ENCODE data around the gene MTCL1. TPM values are rescaled to one million over a fixed set of nuclear protein-coding genes. Genes with fewer than 3 reads are reported as not detected.
A peak's percentile ranks its signal among the peaks of the same experiment; 100 is the strongest.

MTCL1 gene
- total and polyA plus RNA-seq, 2 donors (not counting 1 experiment from before 2014, with no cell fraction given), result 35.0 to 56.0 TPM

DNA sequence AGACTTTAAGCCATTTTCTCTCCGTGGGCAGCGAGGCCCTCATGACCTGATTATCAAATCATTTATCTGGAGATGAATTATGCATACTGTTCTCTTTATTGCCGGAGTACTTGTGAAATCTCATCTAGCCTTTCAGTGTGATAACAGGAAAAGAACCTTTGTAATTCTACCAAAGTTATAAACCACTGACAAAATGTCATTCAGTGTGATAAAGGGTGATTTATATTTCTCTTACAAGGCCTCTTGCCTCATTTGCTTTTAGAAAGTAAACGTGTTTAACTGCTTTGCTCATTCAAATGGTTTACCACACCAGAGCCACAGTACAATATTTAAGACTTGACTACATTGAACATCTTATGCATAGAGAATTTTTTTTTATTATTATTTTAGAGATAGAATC, 13.8 kb downstream of the MTCL1 start:
- no peaks in the 10 kb centered on the region for H3K4me1 ChIP-seq (ENCODE audit: control insufficient read depth, extremely low read depth, insufficient read depth, low read length)
- H3K4me2 ChIP-seq (ENCODE audit: extremely low read depth, insufficient read depth, low read length), result no peak overlapping the region
- H3K27me3 ChIP-seq (ENCODE audit: control insufficient read depth, insufficient read depth, low read length), result no peaks in the 10 kb centered on the region
- no peak for TF ChIP-seq EZH2 (IDR thresholded peaks at IDR 0.05; ENCODE audit: low read length, missing control alignments)
- TF ChIP-seq, protein P1, sequence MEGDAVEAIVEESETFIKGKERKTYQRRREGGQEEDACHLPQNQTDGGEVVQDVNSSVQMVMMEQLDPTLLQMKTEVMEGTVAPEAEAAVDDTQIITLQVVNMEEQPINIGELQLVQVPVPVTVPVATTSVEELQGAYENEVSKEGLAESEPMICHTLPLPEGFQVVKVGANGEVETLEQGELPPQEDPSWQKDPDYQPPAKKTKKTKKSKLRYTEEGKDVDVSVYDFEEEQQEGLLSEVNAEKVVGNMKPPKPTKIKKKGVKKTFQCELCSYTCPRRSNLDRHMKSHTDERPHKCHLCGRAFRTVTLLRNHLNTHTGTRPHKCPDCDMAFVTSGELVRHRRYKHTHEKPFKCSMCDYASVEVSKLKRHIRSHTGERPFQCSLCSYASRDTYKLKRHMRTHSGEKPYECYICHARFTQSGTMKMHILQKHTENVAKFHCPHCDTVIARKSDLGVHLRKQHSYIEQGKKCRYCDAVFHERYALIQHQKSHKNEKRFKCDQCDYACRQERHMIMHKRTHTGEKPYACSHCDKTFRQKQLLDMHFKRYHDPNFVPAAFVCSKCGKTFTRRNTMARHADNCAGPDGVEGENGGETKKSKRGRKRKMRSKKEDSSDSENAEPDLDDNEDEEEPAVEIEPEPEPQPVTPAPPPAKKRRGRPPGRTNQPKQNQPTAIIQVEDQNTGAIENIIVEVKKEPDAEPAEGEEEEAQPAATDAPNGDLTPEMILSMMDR (conservative IDR thresholded peaks at IDR 0.05 in 1 of 2, IDR thresholded peaks at IDR 0.05 in 1 of 2; ENCODE audit: low read depth in 1 of 2, low read length in 2 of 2), result no peak
- no peak overlapping the region for H2AFZ ChIP-seq (ENCODE audit: low read length)
- H3K36me3 ChIP-seq (ENCODE audit: control insufficient read depth, insufficient read depth, low read length), result peaks cover 7% of the 10 kb centered on the region
- H3K4me3 ChIP-seq (replicated peaks in 1 of 4; ENCODE audit: control extremely low read depth in 1 of 4, insufficient read depth in 1 of 4, low read depth in 3 of 4, low read length in 4 of 4), result no peak overlapping the region
- peak in 1 of 2 donors; percentile 77 for DNase-seq (ENCODE audit: low read depth in 2 of 2)
- no peaks in the 10 kb centered on the region for H3K9me3 ChIP-seq (ENCODE audit: control insufficient read depth, insufficient read depth, low read depth, low read length)
- no peaks in the 10 kb centered on the region for H4K20me1 ChIP-seq (ENCODE audit: control insufficient read depth, extremely low read depth, insufficient read depth, low read length)
- no peak overlapping the region for H3K27ac ChIP-seq (ENCODE audit: insufficient read depth, low read length)
- peaks cover 40% of the 10 kb centered on the region for H3K79me2 ChIP-seq (ENCODE audit: control insufficient read depth, insufficient read depth, low read length)
- H3K9ac ChIP-seq (ENCODE audit: insufficient read depth, low read length), result no peak overlapping the region

DNA sequence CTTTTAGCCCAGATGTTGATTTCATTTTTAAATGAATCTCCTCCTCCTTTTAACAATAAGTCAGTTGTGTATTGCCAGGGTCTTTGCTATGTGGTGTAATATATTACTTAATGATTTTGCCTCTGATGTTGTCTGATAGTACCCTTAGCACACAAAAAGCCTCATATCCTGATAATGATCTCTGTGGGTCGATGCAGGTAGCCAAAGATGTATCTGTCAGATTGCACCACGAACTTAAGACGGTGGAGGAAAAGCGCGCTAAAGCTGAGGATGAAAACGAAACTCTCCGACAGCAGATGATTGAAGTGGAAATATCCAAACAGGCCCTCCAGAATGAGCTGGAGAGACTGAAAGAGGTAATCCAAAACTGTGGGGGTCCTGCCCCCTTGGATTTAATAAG, 14.8 kb downstream of the MTCL1 start:
- Histone ChIP-seq H3K4me2 (ENCODE audit: extremely low read depth, insufficient read depth, low read length) (no peak overlapping the region), H3K27me3 (ENCODE audit: control insufficient read depth, insufficient read depth, low read length) (no peaks in the 10 kb centered on the region), H4K20me1 (ENCODE audit: control insufficient read depth, extremely low read depth, insufficient read depth, low read length) (no peaks in the 10 kb centered on the region), H3K9me3 (ENCODE audit: control insufficient read depth, insufficient read depth, low read depth, low read length) (no peaks in the 10 kb centered on the region), H3K27ac (ENCODE audit: insufficient read depth, low read length) (no peak overlapping the region), H3K4me1 (ENCODE audit: control insufficient read depth, extremely low read depth, insufficient read depth, low read length) (no peaks in the 10 kb centered on the region), H2AFZ (ENCODE audit: low read length) (no peak overlapping the region), H3K9ac (ENCODE audit: insufficient read depth, low read length) (no peak overlapping the region), H3K79me2 (ENCODE audit: control insufficient read depth, insufficient read depth, low read length) (peaks cover 33% of the 10 kb centered on the region), H3K4me3 (replicated peaks in 1 of 4; ENCODE audit: control extremely low read depth in 1 of 4, insufficient read depth in 1 of 4, low read depth in 3 of 4, low read length in 4 of 4) (no peak overlapping the region), H3K36me3 (ENCODE audit: control insufficient read depth, insufficient read depth, low read length) (peaks cover 7% of the 10 kb centered on the region)
- no peak for TF ChIP-seq EZH2 (IDR thresholded peaks at IDR 0.05; ENCODE audit: low read length, missing control alignments)
- TF ChIP-seq, protein P1 (conservative IDR thresholded peaks at IDR 0.05 in 1 of 2, IDR thresholded peaks at IDR 0.05 in 1 of 2; ENCODE audit: low read depth in 1 of 2, low read length in 2 of 2), result no peak
- DNase-seq (ENCODE audit: low read depth in 2 of 2), result no peak

DNA sequence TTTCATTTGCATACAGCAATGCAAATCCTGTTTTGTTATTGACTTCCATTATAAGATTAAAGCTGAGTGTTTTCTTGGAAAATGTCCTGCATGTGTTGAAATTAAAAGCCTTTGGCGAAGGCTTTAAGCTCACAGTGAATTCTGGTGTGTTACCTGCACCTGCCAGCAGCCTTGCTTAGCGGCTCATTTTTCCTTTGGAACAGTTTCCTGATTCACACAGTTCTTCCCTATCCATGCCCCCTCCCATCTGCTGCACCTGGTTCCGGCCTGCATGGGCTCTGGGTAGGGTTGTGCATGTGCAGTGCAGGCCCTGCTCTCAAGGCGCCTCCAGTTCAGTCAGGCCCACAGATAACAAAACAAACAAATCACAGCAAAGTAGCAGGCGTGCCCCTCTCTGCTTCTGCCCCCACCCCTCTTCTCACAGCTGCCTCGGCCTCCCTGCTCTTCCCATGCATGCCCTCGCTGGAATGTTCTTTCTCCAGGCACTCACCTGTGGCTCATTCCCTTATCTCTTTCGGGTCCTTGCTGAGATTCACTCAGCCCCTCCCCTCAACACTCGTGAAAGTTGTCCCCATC, 15.8 kb downstream of the MTCL1 start:
- no peak for TF ChIP-seq EZH2 (IDR thresholded peaks at IDR 0.05; ENCODE audit: low read length, missing control alignments)
- TF ChIP-seq, protein P1 (conservative IDR thresholded peaks at IDR 0.05 in 1 of 2, IDR thresholded peaks at IDR 0.05 in 1 of 2; ENCODE audit: low read depth in 1 of 2, low read length in 2 of 2), result no peak
- Histone ChIP-seq H3K4me1 (ENCODE audit: control insufficient read depth, extremely low read depth, insufficient read depth, low read length) (no peaks in the 10 kb centered on the region), H3K27ac (ENCODE audit: insufficient read depth, low read length) (no peak overlapping the region), H3K9ac (ENCODE audit: insufficient read depth, low read length) (no peak overlapping the region), H4K20me1 (ENCODE audit: control insufficient read depth, extremely low read depth, insufficient read depth, low read length) (no peaks in the 10 kb centered on the region), H3K79me2 (ENCODE audit: control insufficient read depth, insufficient read depth, low read length) (peaks cover 23% of the 10 kb centered on the region), H2AFZ (ENCODE audit: low read length) (no peak overlapping the region), H3K4me3 (replicated peaks in 1 of 4; ENCODE audit: control extremely low read depth in 1 of 4, insufficient read depth in 1 of 4, low read depth in 3 of 4, low read length in 4 of 4) (no peak overlapping the region), H3K36me3 (ENCODE audit: control insufficient read depth, insufficient read depth, low read length) (peaks cover 7% of the 10 kb centered on the region), H3K4me2 (ENCODE audit: extremely low read depth, insufficient read depth, low read length) (no peak overlapping the region), H3K9me3 (ENCODE audit: control insufficient read depth, insufficient read depth, low read depth, low read length) (no peaks in the 10 kb centered on the region), H3K27me3 (ENCODE audit: control insufficient read depth, insufficient read depth, low read length) (no peaks in the 10 kb centered on the region)
- DNase-seq (ENCODE audit: low read depth in 2 of 2), result no peak
